K562 (cell line): ENCODE data around the gene MCEMP1. TPM values are rescaled to one million over a fixed set of nuclear protein-coding genes. Genes with fewer than 3 reads are reported as not detected.

ENCODE experiments used
- ATAC-seq: fragments of 200-7000 bp; cut with Tn5 transposase; 3 replicates; pipeline ENCODE4 v1.9.1; 2020; ENCODE audit warnings: moderate library complexity
- BruUV-seq: library from RNA; stranded (reverse); fragments of 400-500 nt; replicated peaks from 2 replicates; lab custom pipeline; 2021; lab: Mats Ljungman, UMichigan
- CTCF ChIA-PET: fragments of 300-600 bp; formaldehyde crosslinking; extraction: SDS; loops from one replicate; lab custom pipeline; 2021; ENCODE audit warnings: low intra/inter-chr PET ratio; lab: Yijun Ruan, JAX
- POLR2A ChIA-PET: fragments of 300-600, 350-650 bp; sonication (Branson Sonifier 250); formaldehyde crosslinking; extraction: SDS; loops from one replicate; lab custom pipeline; 2021; ENCODE audit warnings: antibody characterized with exemption, inconsistent platforms; lab: Yijun Ruan, JAX
- DNase-seq, 4 experiments: peaks; one replicate each; pipeline versions ENCODE4 v3.0.0 to v3.0.0-alpha.2; 2011 to 2018; ENCODE audit warnings: low spot score in 3 of 4, mixed read lengths in 3 of 4; ENCODE audit errors: extremely low read depth in 1 of 4
- FAIRE-seq: peaks from 2 replicates; lab custom pipeline; 2011; peaks lifted over from hg19 to GRCh38; lab: Jason Lieb, UNC
- H2AFZ ChIP-seq: 2 replicates; pipeline ENCODE4 v1.6.0; 2011; ENCODE audit warnings: low read depth, low read length, control low read depth, inconsistent platforms
- H3K27ac ChIP-seq: fragments of 200-600 bp; 3 replicates; pipeline ENCODE4 v1.8.0; 2011; ENCODE audit warnings: low read depth, mild to moderate bottlenecking, control low read depth, inconsistent platforms, low read length, moderate library complexity, mixed read lengths; ENCODE audit errors: extremely low read depth
- H3K27me3 ChIP-seq, 2 experiments: fragments of 300-600 bp in 1 of 2; 2 replicates in 1 of 2; 3 replicates in 1 of 2; pipeline versions ENCODE4 v1.6.0 to v1.8.0; 2011; ENCODE audit warnings: inconsistent platforms in 2 of 2, low read length in 2 of 2, mild to moderate bottlenecking in 1 of 2, mixed read lengths in 1 of 2, moderate library complexity in 1 of 2; ENCODE audit not compliant: control insufficient read depth in 2 of 2, insufficient read depth in 2 of 2
- H3K36me3 ChIP-seq: fragments of 300-600 bp; 3 replicates; pipeline ENCODE4 v1.8.0; 2011; ENCODE audit warnings: mild to moderate bottlenecking, low read length, inconsistent platforms; ENCODE audit not compliant: control insufficient read depth, insufficient read depth
- H3K4me1 ChIP-seq, 2 experiments: fragments of 200-600 bp in 1 of 2; replicated peaks in 1 of 2; 2 replicates in 1 of 2; 3 replicates in 1 of 2; pipeline versions ENCODE4 v1.5.1 to v1.8.0; 2011; ENCODE audit warnings: inconsistent platforms in 2 of 2, low read length in 2 of 2, mild to moderate bottlenecking in 1 of 2, mixed read lengths in 1 of 2, moderate library complexity in 1 of 2; ENCODE audit not compliant: control insufficient read depth in 2 of 2, insufficient read depth in 2 of 2
- H3K4me2 ChIP-seq: 2 replicates; pipeline ENCODE4 v1.6.1; 2011; ENCODE audit warnings: low read length, control low read depth, inconsistent platforms, mixed read lengths; ENCODE audit not compliant: insufficient read depth
- H3K4me3 ChIP-seq: fragments of 200-600 bp; sonication (generic), shearing (Covaris generic); 2 replicates; pipeline ENCODE4 v1.5.1; 2016; ENCODE audit warnings: control low read depth, inconsistent platforms
- H3K79me2 ChIP-seq: fragments of 200-600 bp; 3 replicates; pipeline ENCODE4 v1.8.0; 2011; ENCODE audit warnings: low read length, inconsistent platforms; ENCODE audit not compliant: control insufficient read depth, insufficient read depth
- H3K9ac ChIP-seq, 2 experiments: 2 replicates each; pipeline versions ENCODE4 v1.6.0 to v1.6.1; 2011; ENCODE audit warnings: low read depth in 2 of 2, low read length in 2 of 2, control low read depth in 1 of 2, inconsistent platforms in 1 of 2, mild to moderate bottlenecking in 1 of 2, mixed read lengths in 1 of 2; ENCODE audit not compliant: insufficient read depth in 1 of 2
- H3K9me1 ChIP-seq: one replicate; pipeline ENCODE4 v1.6.0; 2011; ENCODE audit warnings: inconsistent platforms, mild to moderate bottlenecking, low read length, moderate library complexity; ENCODE audit not compliant: control insufficient read depth, insufficient read depth
- H3K9me3 ChIP-seq: replicated peaks from 2 replicates; pipeline ENCODE4 v1.5.1; 2011; ENCODE audit warnings: low read depth, low read length, inconsistent platforms; ENCODE audit not compliant: control insufficient read depth, insufficient read depth
- H4K20me1 ChIP-seq: replicated peaks from 2 replicates; pipeline ENCODE4 v1.6.1; 2011; ENCODE audit warnings: low read length, inconsistent platforms, mixed read lengths; ENCODE audit not compliant: control insufficient read depth, insufficient read depth
- AFF4 ChIP-seq: sonication (generic); formaldehyde crosslinking; IDR thresholded peaks from 2 replicates; pipeline ENCODE4 v1.8.0; 2023; ENCODE audit warnings: mild to moderate bottlenecking, missing genetic modification reagents
- DLX4 ChIP-seq: fragments of 250-450 bp; sonication (Bioruptor Pico); IDR thresholded peaks from 2 replicates; pipeline ENCODE4 v1.6.1; 2021; ENCODE audit warnings: mild to moderate bottlenecking
- E4F1 ChIP-seq: fragments of 250-450 bp; sonication (Bioruptor Pico); IDR thresholded peaks from 2 replicates; pipeline ENCODE4 v1.5.0; 2021; ENCODE audit warnings: mild to moderate bottlenecking, borderline replicate concordance
- HMBOX1 ChIP-seq: sonication (generic); IDR thresholded peaks from 2 replicates; pipeline ENCODE4 v1.6.1; 2016
- KDM1A ChIP-seq, 2 experiments: fragments of 450-650 bp; IDR thresholded peaks; 2 replicates each; pipeline ENCODE4 v1.6.1; 2016; ENCODE audit warnings: mild to moderate bottlenecking in 2 of 2
- KDM2B ChIP-seq: fragments of 250-450 bp; sonication (Bioruptor Pico); IDR thresholded peaks from 2 replicates; pipeline ENCODE4 v1.8.0; 2021; ENCODE audit warnings: mild to moderate bottlenecking, moderate library complexity
- POLR3A ChIP-seq: IDR thresholded peaks from 2 replicates; pipeline ENCODE4 v1.6.1; 2011; ENCODE audit warnings: borderline replicate concordance, mild to moderate bottlenecking, moderate library complexity; ENCODE audit not compliant: insufficient read length, insufficient read depth; ENCODE audit errors: extremely low read depth
- SP1 ChIP-seq: sonication (generic); formaldehyde crosslinking; IDR thresholded peaks from 2 replicates; pipeline ENCODE4 v1.8.1; 2022; ENCODE audit warnings: mild to moderate bottlenecking, missing genetic modification reagents
- SRSF1 ChIP-seq: fragments of 200-400 bp; formaldehyde crosslinking; IDR thresholded peaks from 2 replicates; pipeline ENCODE4 v1.6.1; 2017; ENCODE audit warnings: mild to moderate bottlenecking, low read depth, low read length, moderate library complexity
- THAP7 ChIP-seq: fragments of 250-450 bp; sonication (Bioruptor Pico); IDR thresholded peaks from 2 replicates; pipeline ENCODE4 v1.5.0; 2021
- ZBTB34 ChIP-seq: fragments of 250-450 bp; sonication (Bioruptor Pico); IDR thresholded peaks from 2 replicates; pipeline ENCODE4 v1.8.0; 2021; ENCODE audit warnings: mild to moderate bottlenecking, moderate library complexity
- ZNF133 ChIP-seq: fragments of 250-450 bp; sonication (Bioruptor Pico); IDR thresholded peaks from 2 replicates; pipeline ENCODE4 v1.4.0; 2020; ENCODE audit warnings: mild to moderate bottlenecking
- WGBS: fragments of 100-300 bp; shearing (Covaris generic); methylation state at CpG from one replicate; pipeline ENCODE4 v1.1.6; 2016; ENCODE audit warnings: low coverage, mixed read lengths; ENCODE audit not compliant: insufficient coverage; ENCODE audit errors: missing lambda C conversion rate; 5-methylcytosine and 5-hydroxymethylcytosine counted together
- in situ Hi-C: fragments of 300-500 bp; cut with MboI; formaldehyde crosslinking; loops from 4 replicates; pipeline ENCODE4 v1.15.0; 2018; ENCODE audit warnings: inconsistent platforms, mixed read lengths
- intact Hi-C: fragments of 100-400 bp; cut with micrococcal nuclease; formaldehyde crosslinking; loops from 2 replicates; pipeline ENCODE4 v1.14.2; 2022
- polyA plus RNA-seq, 8 experiments: library from polyadenylated mRNA; depleted of rRNA in 4 of 8; stranded (reverse) in 5 of 8; unstranded in 3 of 8; fragments of >200 nt; fragmentation: Nextera tagmentation in 2 of 8; fragmentation: Illumina TruSeq in 1 of 8; extraction: Ambion mirVana in 2 of 8; extraction: Trizol in 1 of 8; gene quantifications; 2 replicates each; pipeline versions ENCODE4 v1.2.1 to v1.2.3, GENCODE V29; 2011 to 2014; ENCODE audit warnings: inconsistent platforms in 1 of 8, missing spikeins in 1 of 8
- total RNA-seq, 7 experiments: library from RNA; depleted of rRNA in 6 of 7; stranded (reverse); fragments of >200 nt in 6 of 7; fragmentation: Illumina TruSeq in 2 of 7; extraction: Trizol in 2 of 7; gene quantifications; 2 replicates each; pipeline versions ENCODE4 v1.2.1 to v1.2.3, GENCODE V29; 2011 to 2021; ENCODE audit warnings: low replicate concordance in 1 of 7

Gene MCEMP1
- total and polyA plus RNA-seq, 9 of the 15 experiments (the other 6 are each of a cell fraction or from before 2014, with no cell fraction given) = 0.11 to 1.8 (median 0.51) TPM

GRCh38 chr19:7690779-7691258 is 13.9 kb downstream of the MCEMP1 start:
- intact Hi-C loops (no loop called here), in situ Hi-C loops (no loop called here)
- Histone ChIP-seq H4K20me1 (no peaks in the 10 kb centered on the region), H3K9ac (no peak overlapping the region), H2AFZ (no peak overlapping the region), H3K27ac (no peak overlapping the region), H3K4me2 (no peak overlapping the region), H3K4me1 (peaks cover 0 to 11% of the 10 kb centered on the region in 2 experiments; a peak in 1 of 5 replicates), H3K9me3 (peaks cover 3% of the 10 kb centered on the region), H3K9me1 (no peaks in the 10 kb centered on the region), H3K79me2 (no peaks in the 10 kb centered on the region), H3K36me3 (no peaks in the 10 kb centered on the region), H3K4me3 (no peak overlapping the region), H3K27me3 (peaks cover 5 to 63% of the 10 kb centered on the region in 2 experiments; a peak in 3 of 5 replicates)
- no TSS peak for BruUV-seq
- DNase-seq (no peak), ATAC-seq (no peak), FAIRE-seq (no peak)
- 4% methylated on average over 8 of the region's 8 CpGs for WGBS
- TF ChIP-seq KDM1A (IDR thresholded peaks at IDR 0.05) = no peak
- no peak for TF ChIP-seq E4F1
- TF ChIP-seq DLX4 = no peak
- no peak for TF ChIP-seq ZNF133 (CRISPR knock-in tag)
- no peak for TF ChIP-seq KDM2B (CRISPR knock-in tag)
- TF ChIP-seq SP1 (CRISPR knock-in tag) = no peak
- TF ChIP-seq HMBOX1 = no peak
- TF ChIP-seq ZBTB34 (CRISPR knock-in tag) = no peak
- TF ChIP-seq THAP7 (CRISPR knock-in tag) = no peak
- no peak for TF ChIP-seq POLR3A
- no peak for TF ChIP-seq SRSF1
- TF ChIP-seq AFF4 (CRISPR knock-in tag) = no peak
- ChIA-PET POLR2A (interaction anchor here (0.7 kb wide), 1 partner anchor 44 kb away, joined by 4 read pairs; no protein-coding TSS in a partner anchor), CTCF (no interaction called here)
